ENCODE results near the gene PSMD5.

PSMD5 gene

GRCh38 chr9:120883608-120883996, 40.9 kb upstream of the PSMD5 start:
- H3K4me2 ChIP-seq (ENCODE audit: low read depth, low read length) = no peak overlapping the region
- H3K36me3 ChIP-seq (replicated peaks; ENCODE audit: insufficient read depth, low read length) = no peaks in the 10 kb centered on the region
- TF ChIP-seq EZH2phosphoT487 (IDR thresholded peaks at IDR 0.05; ENCODE audit: low read length) (no peak), EZH2 (optimal IDR thresholded peaks at IDR 0.05; ENCODE audit: low read depth, low read length) (no peak)
- H3K9me2 ChIP-seq (replicated peaks; ENCODE audit: insufficient read depth, low read length) = no peaks in the 10 kb centered on the region
- H2AFZ ChIP-seq (ENCODE audit: low read length) = no peak overlapping the region
- H3K4me3 ChIP-seq (ENCODE audit: low read length) = no peak overlapping the region
- no peaks in the 10 kb centered on the region for H4K20me1 ChIP-seq (ENCODE audit: insufficient read depth, low read length)
- H3K9ac ChIP-seq (ENCODE audit: low read length) = no peak overlapping the region
- no peaks in the 10 kb centered on the region for H3K27me3 ChIP-seq (replicated peaks; ENCODE audit: insufficient read depth, low read length)
- peaks cover 32% of the 10 kb centered on the region for H3K4me1 ChIP-seq (ENCODE audit: low read length)
- H3K79me2 ChIP-seq (ENCODE audit: low read length) = no peaks in the 10 kb centered on the region
- H3K27ac ChIP-seq (ENCODE audit: low read length) = no peak overlapping the region
- H3K9me3 ChIP-seq (replicated peaks; ENCODE audit: insufficient read depth, low read length) = no peaks in the 10 kb centered on the region
- H3F3A ChIP-seq (ENCODE audit: insufficient read depth, low read length) = peaks cover 14% of the 10 kb centered on the region
- no peak for DNase-seq

DNA sequence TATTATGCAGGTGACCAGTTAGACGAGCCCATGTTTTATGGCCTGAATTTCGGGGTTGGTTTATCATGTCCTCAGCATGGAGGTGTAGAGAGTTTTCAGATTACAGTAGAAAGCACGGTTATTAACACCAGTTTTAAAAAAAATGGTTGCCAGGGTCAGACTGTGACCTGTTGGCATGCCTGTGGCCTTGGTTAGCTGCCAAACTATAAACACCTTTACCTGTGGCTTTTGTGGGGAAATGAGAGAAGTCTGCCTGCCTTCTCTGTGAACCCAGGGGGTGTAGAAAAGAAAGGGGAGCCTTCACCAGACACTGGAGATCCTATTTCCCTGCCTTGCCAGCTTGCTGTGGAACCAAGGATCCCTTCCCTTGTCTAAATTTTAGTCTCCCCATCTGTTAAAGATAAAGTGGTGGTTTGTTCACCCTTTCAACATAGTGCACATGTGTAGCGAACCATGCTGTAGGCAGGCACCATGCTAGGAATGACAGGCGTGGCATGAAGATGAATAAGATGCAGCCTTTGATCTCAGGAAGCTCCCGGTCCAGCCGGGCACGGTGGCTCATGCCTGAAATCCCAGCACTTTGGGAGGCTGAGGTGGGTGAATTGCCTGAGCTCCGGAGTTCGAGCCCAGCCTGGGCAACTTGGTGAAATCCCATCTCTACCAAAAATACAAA, 40.3 kb upstream of the PSMD5 start:
- Histone ChIP-seq H3K36me3 (replicated peaks; ENCODE audit: insufficient read depth, low read length) (no peaks in the 10 kb centered on the region), H3K4me3 (ENCODE audit: low read length) (no peak overlapping the region), H3K4me2 (ENCODE audit: low read depth, low read length) (0 out of 2 replicates have a peak overlapping the region, but pooled peaks have one; percentile 5), H3K9me2 (replicated peaks; ENCODE audit: insufficient read depth, low read length) (no peaks in the 10 kb centered on the region), H3K79me2 (ENCODE audit: low read length) (peaks cover 3% of the 10 kb centered on the region), H3K4me1 (ENCODE audit: low read length) (peaks cover 37% of the 10 kb centered on the region), H3K9me3 (replicated peaks; ENCODE audit: insufficient read depth, low read length) (no peaks in the 10 kb centered on the region), H3K27me3 (replicated peaks; ENCODE audit: insufficient read depth, low read length) (no peaks in the 10 kb centered on the region), H3K9ac (ENCODE audit: low read length) (no peak overlapping the region), H2AFZ (ENCODE audit: low read length) (no peak overlapping the region), H3K27ac (ENCODE audit: low read length) (peak overlapping the region; percentile 20; the same call in 1 of the 2 replicates), H3F3A (ENCODE audit: insufficient read depth, low read length) (peaks cover 19% of the 10 kb centered on the region), H4K20me1 (ENCODE audit: insufficient read depth, low read length) (no peaks in the 10 kb centered on the region)
- no peak for TF ChIP-seq CTCF (IDR thresholded peaks at IDR 0.05; ENCODE audit: low read length)
- TF ChIP-seq EZH2 (optimal IDR thresholded peaks at IDR 0.05; ENCODE audit: low read depth, low read length) = no peak
- no peak for TF ChIP-seq EZH2phosphoT487 (IDR thresholded peaks at IDR 0.05; ENCODE audit: low read length)
- DNase-seq = peak; percentile 75

DNA sequence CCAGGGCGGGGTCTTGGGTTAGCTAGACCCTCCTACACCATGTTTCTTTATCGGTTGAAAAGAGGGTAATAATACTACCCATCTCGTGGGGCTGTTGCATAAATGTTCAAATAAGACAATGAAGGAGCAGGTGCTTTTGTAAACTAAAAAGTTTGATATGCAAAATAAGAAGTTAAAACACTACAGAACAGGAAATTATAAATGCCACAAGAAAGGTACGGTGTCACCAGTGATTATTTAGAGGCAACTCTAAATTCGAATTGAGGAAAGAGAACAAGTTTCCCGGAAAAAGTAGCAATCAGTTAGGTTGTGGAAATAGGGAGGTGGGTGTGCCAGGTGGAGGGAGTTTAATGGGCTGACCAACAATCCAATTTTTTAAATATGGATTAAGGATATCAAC, 36.7 kb upstream of the PSMD5 start:
- Histone ChIP-seq H3K4me3 (ENCODE audit: low read length) (no peak overlapping the region), H3K36me3 (replicated peaks; ENCODE audit: insufficient read depth, low read length) (0 out of 2 replicates have a peak, but pooled peaks cover 3% of the 10 kb centered on the region), H3K9me3 (replicated peaks; ENCODE audit: insufficient read depth, low read length) (no peaks in the 10 kb centered on the region), H3K27me3 (replicated peaks; ENCODE audit: insufficient read depth, low read length) (no peaks in the 10 kb centered on the region), H4K20me1 (ENCODE audit: insufficient read depth, low read length) (no peaks in the 10 kb centered on the region), H3K9ac (ENCODE audit: low read length) (no peak overlapping the region), H3K4me1 (ENCODE audit: low read length) (peaks cover 51% of the 10 kb centered on the region), H3K9me2 (replicated peaks; ENCODE audit: insufficient read depth, low read length) (no peaks in the 10 kb centered on the region), H3K79me2 (ENCODE audit: low read length) (peaks cover 27% of the 10 kb centered on the region), H3K4me2 (ENCODE audit: low read depth, low read length) (no peak overlapping the region), H3K27ac (ENCODE audit: low read length) (no peak overlapping the region), H3F3A (ENCODE audit: insufficient read depth, low read length) (peaks cover 48% of the 10 kb centered on the region), H2AFZ (ENCODE audit: low read length) (no peak overlapping the region)
- no peak for TF ChIP-seq CTCF (IDR thresholded peaks at IDR 0.05; ENCODE audit: low read length)
- no peak for TF ChIP-seq EZH2 (optimal IDR thresholded peaks at IDR 0.05; ENCODE audit: low read depth, low read length)
- TF ChIP-seq EZH2phosphoT487 (IDR thresholded peaks at IDR 0.05; ENCODE audit: low read length) = no peak
- DNase-seq = no peak

Data from MM.1S (cell line).